Peyer's patch (tissue), 4 donors: ENCODE results near the gene TMEM52B. TPM values are rescaled to one million over a fixed set of nuclear protein-coding genes. Genes with fewer than 3 reads are reported as not detected.

Source experiments
- DNase-seq, 3 donors: peaks; one replicate each; pipeline ENCODE4 v3.0.0-alpha.2; 2017 to 2019
- H3K27ac ChIP-seq, 4 donors: fragments of 200-600 bp; sonication (generic); one replicate each; pipeline ENCODE4 v1.5.1; 2016 to 2019
- H3K27me3 ChIP-seq, 2 donors: fragments of 200-600 bp; sonication (generic); one replicate each; pipeline ENCODE4 v1.5.1; 2019
- H3K36me3 ChIP-seq, 3 donors: fragments of 200-600 bp; sonication (generic); one replicate each; pipeline ENCODE4 v1.5.1; 2016 to 2019
- H3K4me1 ChIP-seq, 4 donors: fragments of 200-600 bp; sonication (generic); one replicate each; pipeline ENCODE4 v1.5.1; 2016 to 2019
- H3K4me3 ChIP-seq, 4 donors: fragments of 200-600 bp; sonication (generic); 1 replicate in 3 of 4; 2 replicates in 1 of 4; pipeline ENCODE4 v1.5.1; 2016 to 2019; ENCODE audit warnings: mild to moderate bottlenecking in 1 of 4
- H3K9me3 ChIP-seq, 4 donors: fragments of 200-600 bp; sonication (generic); one replicate each; pipeline ENCODE4 v1.5.1; 2016 to 2019; ENCODE audit warnings: mild to moderate bottlenecking in 1 of 4
- POLR2A ChIP-seq, 2 donors: fragments of 450-650 bp; IDR thresholded peaks; one replicate each; pipeline ENCODE4 v1.5.1; 2017; ENCODE audit warnings: antibody characterized with exemption in 2 of 2, mild to moderate bottlenecking in 2 of 2, moderate library complexity in 2 of 2
- total RNA-seq, 4 donors: library from RNA; depleted of rRNA; stranded (reverse); fragments of >200 nt; gene quantifications; one replicate each; pipeline ENCODE4 v1.1.0, GENCODE V29; 2016
- TF ChIP-seq, protein P1 (sequence below), 6 experiments: fragments of 450-650 bp in 4 of 6; fragments of 200-600 bp in 2 of 6; sonication (generic) in 1 of 6; IDR thresholded peaks; one replicate each; pipeline ENCODE4 v1.5.1; 2017 to 2019; ENCODE audit warnings: antibody characterized with exemption in 6 of 6, mild to moderate bottlenecking in 3 of 6, moderate library complexity in 1 of 6

TMEM52B gene
- total RNA-seq, 4 donors from 2014 or later, result not detected

DNA sequence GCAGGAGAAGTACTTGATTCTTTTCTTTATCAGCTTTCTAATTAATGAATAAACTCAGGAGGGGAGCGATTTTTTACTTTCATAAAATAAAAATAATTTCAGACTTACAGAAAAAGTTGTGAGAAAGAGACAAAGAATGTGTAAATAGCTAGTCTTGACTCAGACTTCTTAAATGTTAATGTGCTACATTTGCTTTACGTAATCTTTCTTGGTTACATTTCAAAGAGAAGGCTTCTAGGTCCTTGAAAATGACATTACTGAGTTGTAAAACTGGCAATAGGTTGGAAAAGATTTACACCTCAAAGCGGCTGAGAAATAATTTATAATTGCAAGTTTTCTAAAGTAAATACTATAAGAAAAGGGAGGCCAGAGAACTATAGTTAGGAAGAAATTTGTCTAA lies 62.5 kb downstream of the TMEM52B start:
- DNase-seq, result no peak
- Histone ChIP-seq H3K4me3 (no peak overlapping the region), H3K4me1 (no peaks in the 10 kb centered on the region), H3K9me3 (no peaks in the 10 kb centered on the region), H3K36me3 (no peaks in the 10 kb centered on the region), H3K27ac (no peak overlapping the region), H3K27me3 (no peaks in the 10 kb centered on the region)
- TF ChIP-seq POLR2A (IDR thresholded peaks at IDR 0.05), result no peak
- TF ChIP-seq, protein P1, sequence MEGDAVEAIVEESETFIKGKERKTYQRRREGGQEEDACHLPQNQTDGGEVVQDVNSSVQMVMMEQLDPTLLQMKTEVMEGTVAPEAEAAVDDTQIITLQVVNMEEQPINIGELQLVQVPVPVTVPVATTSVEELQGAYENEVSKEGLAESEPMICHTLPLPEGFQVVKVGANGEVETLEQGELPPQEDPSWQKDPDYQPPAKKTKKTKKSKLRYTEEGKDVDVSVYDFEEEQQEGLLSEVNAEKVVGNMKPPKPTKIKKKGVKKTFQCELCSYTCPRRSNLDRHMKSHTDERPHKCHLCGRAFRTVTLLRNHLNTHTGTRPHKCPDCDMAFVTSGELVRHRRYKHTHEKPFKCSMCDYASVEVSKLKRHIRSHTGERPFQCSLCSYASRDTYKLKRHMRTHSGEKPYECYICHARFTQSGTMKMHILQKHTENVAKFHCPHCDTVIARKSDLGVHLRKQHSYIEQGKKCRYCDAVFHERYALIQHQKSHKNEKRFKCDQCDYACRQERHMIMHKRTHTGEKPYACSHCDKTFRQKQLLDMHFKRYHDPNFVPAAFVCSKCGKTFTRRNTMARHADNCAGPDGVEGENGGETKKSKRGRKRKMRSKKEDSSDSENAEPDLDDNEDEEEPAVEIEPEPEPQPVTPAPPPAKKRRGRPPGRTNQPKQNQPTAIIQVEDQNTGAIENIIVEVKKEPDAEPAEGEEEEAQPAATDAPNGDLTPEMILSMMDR (IDR thresholded peaks at IDR 0.05), result no peak

Other genes starting within 250 kb of the TMEM52B start
- not detected for gene CLEC2A, start 246.7 kb upstream of the TMEM52B start, total RNA-seq
- gene CLEC12A, start 207.6 kb upstream of the TMEM52B start, total RNA-seq, result 10 to 100 TPM in 1 of 4 donors, not detected in 3; 10.7 TPM
- gene CLEC1B, start 179.9 kb upstream of the TMEM52B start, total RNA-seq, result not detected
- gene CLEC12B, start 168.4 kb upstream of the TMEM52B start, total RNA-seq, result not detected
- gene CLEC9A, start 148.3 kb upstream of the TMEM52B start, total RNA-seq, result 1 to 10 TPM in 1 of 4 donors, not detected in 3; 2.5 TPM
- gene CLEC1A, start 80.0 kb upstream of the TMEM52B start, total RNA-seq, result 1 to 10 TPM in 1 of 4 donors, not detected in 3; 2.1 TPM
- 1 to 10 TPM; 1.7 to 6.6 (median 3.2) TPM for gene CLEC7A, start 48.8 kb upstream of the TMEM52B start, total RNA-seq
- gene OLR1, start 6.9 kb upstream of the TMEM52B start, total RNA-seq, result not detected
- 100 to 1,000 TPM in 1 of 4 donors, 10 to 100 TPM in 3; 47.4 to 138 (median 70.2) TPM for gene GABARAPL1, start 33.8 kb downstream of the TMEM52B start, total RNA-seq
- gene KLRD1, start 128.8 kb downstream of the TMEM52B start, total RNA-seq, result 1 to 10 TPM in 3 of 4 donors, under 1 TPM in 1; under 0.01 to 8.4 (median 5.4) TPM
- 10 to 100 TPM in 1 of 4 donors, 1 to 10 TPM in 3; 3.3 to 17.9 (median 6.6) TPM for gene KLRK1, start 211.0 kb downstream of the TMEM52B start, total RNA-seq
- 1 to 10 TPM in 3 of 4 donors, not detected in 1; 2.1 to 5.8 (median 5.6) TPM for gene KLRC4, start 230.7 kb downstream of the TMEM52B start, total RNA-seq
- gene KLRC3, start 241.6 kb downstream of the TMEM52B start, total RNA-seq, result 1 to 10 TPM in 2 of 4 donors, not detected in 2; 1.6 to 2.8 TPM